Measurements from ENCODE around the gene FRY.

DNA sequence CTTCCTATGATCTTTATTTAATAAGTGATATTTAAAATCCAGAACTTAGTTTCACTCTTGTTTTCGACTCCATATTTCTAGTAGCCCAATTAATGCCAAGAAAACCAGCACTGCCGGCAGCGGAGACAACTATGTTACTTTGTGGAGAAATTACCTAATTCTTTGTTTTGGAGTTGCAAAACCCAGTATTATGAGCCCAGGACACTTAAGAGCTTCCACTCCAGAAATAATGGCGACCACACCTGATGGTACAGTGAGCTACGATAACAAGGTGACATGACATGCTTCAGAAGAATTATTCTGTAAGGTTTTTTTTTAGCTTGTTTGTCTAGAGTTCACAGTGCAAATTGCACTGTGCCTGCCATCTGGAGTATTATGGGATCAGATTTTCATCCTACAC lies 147.2 kb downstream of the FRY start:
- TF ChIP-seq POLR2A (IDR thresholded peaks at IDR 0.05; ENCODE audit: low read length): no peak
- no peak for TF ChIP-seq GATA1 (IDR thresholded peaks at IDR 0.05; ENCODE audit: low read depth, low read length)

Measured in erythroblast (primary cell).